Activated naive CD4-positive, alpha-beta T cell treated with Interleukin-2 at 50 U/mL for 16 hours (primary cell): Measurements from ENCODE around the gene MAP3K1.

Source experiments
- DNase-seq: peaks from one replicate; pipeline ENCODE4 v3.0.0-alpha.2; 2020

The MAP3K1 gene

DNA sequence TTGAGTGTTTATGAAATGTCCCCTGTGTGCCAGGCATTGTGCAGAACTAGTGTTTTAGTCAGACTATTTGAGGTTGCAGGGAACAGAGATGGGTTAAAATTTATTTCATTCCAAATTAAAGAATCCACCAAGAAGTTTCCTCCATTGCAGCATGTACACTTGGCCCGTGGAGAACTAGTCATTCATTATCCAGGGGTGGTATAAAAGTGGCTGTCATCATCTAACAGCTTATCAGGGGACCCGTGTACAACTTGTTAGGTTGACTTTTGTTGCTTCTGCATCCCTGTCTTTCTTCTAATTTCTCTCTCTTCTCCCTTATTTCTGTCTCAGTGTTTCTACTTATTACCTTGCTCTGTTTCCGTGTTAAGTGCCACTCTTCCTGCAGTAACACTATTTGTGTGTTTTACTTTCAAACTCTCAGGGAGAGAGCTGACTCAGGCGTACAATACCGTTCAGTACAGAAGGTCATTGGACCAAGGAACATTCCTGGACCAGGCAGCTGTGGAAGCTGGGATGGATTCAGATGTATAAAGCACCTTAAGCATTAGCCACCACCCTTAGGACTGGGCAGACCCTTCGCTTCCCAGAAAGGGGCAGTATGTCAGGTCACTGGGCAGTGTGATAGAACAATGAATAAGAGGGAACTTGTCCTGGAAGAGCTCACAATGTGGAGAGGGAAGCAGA is 36.1 kb downstream of the MAP3K1 start:
- no peak for DNase-seq

DNA sequence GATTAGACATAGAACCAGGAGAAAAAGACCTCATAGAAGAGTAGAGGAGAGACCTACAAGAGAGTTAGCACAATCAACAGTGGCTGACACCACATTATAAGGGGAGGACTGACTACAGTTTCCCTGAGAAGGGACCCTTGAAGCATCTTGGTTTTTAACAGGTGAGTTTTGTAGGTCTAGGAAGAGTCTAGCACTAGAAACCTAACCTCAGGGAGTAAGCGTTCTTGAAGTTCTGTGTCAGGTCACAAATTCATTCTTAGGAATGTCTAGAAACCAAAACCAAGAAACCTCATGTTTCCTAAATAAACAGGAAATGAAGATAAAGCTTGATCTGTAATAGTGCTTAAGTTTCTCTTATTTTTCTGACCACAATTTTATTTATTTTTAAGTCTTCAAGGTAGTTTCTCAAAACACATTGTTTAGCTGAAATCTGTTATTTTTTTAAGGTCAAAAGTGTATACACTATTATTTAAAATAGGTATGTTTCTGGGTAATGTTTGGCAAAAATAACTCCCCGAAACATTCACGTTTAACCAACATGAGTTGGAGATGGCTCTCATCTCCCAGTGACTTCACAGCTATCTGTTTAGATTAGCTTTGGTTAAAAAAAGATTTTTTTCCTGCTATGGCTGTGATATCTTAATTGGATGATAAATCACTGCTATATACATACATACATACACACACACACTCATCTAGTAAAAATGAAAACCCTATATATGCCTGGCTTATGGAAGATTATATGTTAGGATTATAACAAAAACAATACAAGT is 37.1 kb downstream of the MAP3K1 start:
- no peak for DNase-seq

DNA sequence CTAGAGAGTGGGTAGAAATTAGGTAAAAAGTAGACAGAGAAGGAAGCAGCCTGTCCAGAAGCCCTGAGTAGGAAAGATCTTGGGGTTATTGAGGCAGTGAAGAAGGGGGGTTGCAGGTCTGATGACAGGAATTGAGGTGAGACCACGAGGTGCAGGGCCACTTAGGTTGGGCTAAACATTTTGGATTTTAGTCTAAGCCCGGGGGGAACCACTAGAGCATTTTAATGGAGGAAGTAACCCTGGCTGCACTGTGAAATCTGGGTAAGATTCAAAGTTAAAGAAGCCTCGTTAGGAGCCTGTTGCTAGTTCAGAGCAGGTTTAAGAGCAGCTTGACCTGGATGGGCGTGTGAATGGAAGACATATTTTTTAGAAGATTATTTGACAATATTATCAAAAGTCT is 38.3 kb downstream of the MAP3K1 start:
- DNase-seq = no peak

DNA sequence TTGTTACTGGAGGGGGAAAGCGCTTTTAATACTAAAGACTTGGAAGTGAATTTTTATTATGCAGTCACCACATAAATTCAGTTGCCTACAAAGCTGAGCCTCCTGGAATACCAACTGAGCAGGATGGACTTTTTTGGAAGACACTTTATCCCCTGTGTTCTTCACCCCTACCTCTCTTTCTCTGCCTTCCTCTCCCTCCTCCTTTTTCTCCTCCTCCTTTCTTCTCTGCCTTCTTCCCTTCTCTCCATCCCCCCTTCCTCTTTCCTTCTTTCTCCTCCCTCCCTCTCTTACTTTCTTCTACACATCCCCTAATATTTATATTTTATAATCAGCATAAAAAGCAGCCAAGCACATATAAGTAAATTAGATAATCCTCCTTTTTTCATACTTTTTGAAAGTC is 39.6 kb downstream of the MAP3K1 start:
- DNase-seq = no peak

DNA sequence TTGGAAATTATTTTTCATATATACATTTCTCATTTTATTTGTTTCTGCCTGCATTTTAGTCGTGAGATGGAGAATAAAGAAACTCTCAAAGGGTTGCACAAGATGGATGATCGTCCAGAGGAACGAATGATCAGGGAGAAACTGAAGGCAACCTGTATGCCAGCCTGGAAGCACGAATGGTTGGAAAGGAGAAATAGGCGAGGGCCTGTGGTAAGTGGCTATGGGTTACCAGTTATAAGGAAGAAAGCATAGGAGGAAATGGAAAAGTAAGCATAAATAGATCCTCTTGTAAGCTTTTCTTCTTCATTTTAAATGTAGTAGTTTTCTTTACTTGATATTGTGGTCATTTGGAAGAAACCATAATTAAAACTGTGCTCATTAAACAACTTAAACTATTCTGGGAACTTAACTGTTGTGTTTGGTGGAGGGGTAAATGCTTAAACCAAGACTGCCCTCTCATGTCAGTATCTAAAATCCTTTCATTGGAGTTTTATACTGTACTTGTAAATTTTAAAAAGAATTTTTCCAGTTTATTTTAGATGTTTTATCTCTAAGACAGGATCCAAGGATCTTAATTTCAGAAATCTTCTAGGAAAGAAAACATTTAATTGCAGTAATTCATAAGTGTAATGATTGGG is 41.3 kb downstream of the MAP3K1 start:
- DNase-seq = no peak

DNA sequence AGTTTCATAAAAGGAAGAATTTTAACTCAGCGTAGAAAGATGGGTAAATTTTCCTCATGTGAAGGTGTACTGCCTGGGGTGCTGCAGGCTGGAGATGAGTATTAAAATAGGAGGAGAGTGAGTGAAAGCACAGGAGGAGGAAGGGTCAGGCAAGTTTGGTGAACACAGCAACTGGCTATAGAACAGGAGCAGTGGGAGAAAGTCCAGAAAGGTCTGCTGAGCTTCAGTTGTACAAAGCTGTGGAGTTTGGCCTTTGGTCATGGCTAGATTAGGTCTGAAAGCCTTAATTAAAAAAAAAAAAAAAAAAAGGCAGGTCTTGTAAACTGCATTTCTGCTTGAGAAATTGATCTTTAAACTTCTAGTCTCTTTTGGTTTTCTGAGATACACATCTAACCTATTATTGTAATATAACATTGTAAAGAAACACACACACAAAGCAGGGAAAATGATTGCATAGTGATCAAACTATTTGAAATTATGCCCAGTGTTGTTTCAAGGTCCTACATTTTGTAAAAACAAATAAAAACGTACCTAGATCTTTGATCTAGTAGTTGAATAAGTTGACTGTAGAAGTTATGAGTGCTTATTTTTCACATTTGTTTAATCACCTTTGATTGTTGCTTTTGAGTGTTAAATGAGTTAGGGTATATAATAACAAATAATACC is 43.6 kb downstream of the MAP3K1 start:
- no peak for DNase-seq

DNA sequence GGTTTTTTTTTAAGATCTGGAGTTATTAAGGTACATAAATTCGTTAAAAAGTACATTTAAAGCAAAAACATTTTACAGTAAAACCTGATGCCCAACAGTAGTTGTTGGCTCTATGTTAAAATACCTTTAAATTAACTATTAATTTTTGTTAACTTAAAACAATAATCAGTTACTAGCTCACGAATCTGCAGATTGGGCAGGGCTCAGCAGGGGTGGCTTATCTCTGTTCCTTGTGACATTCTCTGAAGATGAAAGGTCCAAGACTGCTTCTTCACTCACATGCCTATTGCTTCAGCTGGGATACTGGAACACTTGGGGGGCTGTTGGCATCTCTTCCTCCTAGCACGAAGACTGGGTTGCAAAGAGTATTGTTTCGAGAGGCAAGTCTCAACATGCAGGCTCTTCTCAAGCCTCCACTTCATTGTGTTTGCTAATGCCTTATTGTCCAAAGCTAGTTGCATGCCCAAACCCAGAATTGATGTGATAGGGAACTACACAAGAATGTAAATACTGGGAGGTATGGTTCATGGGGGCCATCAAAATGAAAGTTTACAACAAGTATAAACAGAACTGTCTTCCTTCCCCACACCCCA is 46.6 kb downstream of the MAP3K1 start:
- DNase-seq = no peak

DNA sequence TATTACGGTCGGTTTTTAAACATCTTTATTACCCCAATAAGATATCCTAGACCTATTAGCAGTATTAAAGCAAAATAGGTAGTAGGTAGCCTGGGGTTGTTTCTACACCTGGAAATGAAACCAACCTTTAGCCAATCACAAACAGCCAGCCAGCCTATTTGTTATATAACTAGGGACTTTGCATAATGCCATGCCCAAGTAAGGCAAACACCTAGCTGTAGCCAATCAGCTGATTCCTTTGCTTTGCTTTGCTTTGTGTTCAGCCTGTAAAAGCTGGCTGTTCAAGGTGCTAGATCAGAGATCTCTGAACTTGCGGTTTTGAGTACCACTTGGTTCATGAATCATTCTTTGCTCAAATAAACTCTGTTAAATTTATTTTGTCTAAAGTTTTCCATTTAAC is 47.6 kb downstream of the MAP3K1 start:
- DNase-seq = no peak

DNA sequence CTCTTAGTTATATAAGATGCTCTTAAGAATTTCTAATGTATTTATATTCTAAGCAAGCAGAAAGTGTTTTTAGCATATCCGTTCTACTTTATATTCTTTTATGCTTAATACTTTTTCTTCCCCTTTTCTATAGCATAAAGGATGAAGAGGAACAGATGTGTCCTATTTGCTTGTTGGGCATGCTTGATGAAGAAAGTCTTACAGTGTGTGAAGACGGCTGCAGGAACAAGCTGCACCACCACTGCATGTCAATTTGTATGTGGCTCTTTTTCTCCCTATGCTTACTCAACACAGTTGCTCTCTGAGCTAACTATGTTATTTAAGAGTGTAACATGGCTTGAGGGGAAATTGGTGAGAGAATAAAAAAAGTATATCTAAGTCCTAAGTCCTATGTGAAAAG is 56.4 kb downstream of the MAP3K1 start:
- DNase-seq = no peak

DNA sequence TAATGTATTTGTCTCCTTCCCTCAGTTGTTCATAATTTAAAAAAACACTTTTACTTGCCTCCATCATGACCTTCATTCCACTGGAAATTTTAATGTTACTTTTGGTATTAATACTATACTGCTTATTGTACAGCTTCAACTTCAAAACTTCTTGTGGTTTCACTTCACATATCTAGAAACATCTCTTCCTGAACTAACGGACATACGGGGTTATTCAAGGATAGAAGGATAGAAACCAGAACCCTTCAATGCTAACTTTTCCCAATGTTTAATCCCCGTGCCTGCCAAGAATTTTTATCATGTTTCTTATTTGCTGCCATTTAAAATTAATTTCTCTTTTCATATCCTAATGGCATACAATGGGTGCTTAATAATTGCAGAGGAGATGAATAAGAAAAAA is 57.7 kb downstream of the MAP3K1 start:
- no peak for DNase-seq

DNA sequence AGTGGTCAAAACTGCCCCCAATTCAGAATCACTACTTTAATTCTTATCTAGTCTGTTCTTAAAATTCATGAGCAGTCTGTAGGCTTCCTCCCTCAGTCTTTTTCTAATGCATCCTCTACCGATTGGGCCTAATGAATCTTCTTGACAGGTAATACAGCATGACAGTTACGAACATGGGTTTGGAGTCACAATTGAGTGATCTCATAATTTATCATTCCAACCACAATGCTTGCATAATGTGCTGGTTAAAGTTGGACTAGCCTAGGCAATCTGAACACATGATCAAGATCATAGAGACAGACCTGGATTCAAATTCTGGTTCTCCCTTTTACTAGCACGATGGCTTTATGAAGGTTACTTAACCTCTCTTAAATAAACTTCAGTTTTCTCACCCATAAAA is 61.0 kb downstream of the MAP3K1 start:
- DNase-seq = no peak

DNA sequence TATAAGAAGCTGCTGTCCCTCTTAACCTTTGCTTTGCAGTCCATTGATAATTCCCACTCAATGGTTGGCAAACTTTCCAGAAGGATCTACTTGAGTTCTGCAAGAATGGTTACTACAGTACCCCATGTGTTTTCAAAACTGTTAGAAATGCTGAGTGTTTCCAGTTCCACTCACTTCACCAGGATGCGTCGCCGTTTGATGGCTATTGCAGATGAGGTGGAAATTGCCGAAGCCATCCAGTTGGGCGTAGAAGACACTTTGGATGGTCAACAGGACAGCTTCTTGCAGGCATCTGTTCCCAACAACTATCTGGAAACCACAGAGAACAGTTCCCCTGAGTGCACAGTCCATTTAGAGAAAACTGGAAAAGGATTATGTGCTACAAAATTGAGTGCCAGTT is 66.2 kb downstream of the MAP3K1 start:
- no peak for DNase-seq

DNA sequence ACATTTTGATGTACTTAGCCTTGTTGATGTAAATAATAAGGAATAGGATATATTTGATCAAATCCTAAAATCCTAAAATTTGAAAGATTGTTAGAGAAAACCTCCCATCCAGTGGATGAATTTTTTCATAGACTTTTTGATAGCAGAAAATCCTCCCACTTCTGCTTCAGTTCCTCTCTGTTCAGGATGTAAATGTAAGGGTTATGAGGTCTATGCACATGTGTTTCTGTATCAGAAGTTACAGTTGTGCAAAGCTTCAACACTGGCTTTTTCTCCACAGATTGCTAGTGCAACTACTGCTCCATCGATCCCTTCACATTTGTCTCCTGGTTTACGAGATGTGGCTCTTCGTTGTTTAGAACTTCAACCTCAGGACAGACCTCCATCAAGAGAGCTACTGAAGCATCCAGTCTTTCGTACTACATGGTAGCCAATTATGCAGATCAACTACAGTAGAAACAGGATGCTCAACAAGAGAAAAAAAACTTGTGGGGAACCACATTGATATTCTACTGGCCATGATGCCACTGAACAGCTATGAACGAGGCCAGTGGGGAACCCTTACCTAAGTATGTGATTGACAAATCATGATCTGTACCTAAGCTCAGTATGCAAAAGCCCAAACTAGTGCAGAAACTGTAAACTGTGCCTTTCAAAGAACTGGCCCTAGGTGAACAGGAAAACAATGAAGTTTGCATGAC is 78.1 kb downstream of the MAP3K1 start:
- no peak for DNase-seq

DNA sequence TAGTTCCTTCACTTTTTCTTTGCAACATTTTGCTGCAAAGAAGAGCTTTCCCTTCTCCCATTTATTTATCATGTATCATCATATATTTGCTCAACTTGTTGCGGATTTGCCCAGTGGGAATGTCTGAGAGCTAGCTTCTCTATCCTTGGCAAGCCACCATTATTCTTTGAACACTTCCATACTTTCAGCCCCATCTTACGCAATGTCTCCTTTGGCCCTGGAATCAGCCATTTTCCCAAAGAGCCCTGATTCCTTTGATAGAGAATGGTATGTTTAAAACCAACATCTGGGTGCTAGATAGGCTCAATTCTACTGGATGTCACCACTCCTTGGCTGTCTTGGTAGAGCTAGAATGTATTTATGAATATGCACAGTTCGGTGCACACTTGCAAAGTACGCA is 81.4 kb downstream of the MAP3K1 start:
- DNase-seq = no peak

DNA sequence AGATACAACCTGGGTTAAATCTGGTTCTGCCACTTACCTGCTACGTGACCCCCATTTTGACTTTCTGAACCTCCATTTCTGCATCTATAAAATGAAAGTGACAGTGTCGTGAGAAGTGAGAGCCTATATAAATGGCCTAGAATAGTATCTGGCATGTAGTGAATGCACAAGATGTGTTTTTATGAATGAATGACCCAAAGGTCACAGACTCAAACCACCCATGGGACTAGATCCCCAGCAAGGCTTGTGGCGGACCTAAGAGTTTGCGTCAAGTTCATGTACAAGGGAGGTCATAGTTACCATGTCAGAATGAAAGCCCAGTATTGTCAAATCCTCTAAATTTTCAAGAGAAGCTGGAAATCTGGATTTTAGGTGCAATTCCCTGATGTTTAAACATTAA is 82.9 kb downstream of the MAP3K1 start:
- no peak for DNase-seq

DNA sequence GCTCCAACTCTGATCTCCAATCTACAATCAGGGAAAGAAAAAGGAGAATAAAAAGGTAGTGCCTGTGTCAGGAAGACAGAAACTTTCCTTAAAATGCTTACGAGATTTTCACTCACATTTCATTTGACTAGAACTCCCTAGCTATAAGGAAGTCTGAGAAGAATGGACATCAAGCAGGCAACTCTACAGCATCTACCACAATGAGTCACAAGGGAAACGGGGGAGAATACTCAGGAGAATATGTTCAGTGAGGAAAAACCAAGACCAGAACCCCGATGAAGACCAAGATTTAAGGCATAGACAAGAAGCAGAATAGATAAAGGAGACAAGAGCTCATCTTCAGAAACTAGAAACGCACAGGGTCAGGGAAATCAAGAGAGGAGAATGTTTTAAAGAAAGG is 85.0 kb downstream of the MAP3K1 start:
- DNase-seq = no peak

DNA sequence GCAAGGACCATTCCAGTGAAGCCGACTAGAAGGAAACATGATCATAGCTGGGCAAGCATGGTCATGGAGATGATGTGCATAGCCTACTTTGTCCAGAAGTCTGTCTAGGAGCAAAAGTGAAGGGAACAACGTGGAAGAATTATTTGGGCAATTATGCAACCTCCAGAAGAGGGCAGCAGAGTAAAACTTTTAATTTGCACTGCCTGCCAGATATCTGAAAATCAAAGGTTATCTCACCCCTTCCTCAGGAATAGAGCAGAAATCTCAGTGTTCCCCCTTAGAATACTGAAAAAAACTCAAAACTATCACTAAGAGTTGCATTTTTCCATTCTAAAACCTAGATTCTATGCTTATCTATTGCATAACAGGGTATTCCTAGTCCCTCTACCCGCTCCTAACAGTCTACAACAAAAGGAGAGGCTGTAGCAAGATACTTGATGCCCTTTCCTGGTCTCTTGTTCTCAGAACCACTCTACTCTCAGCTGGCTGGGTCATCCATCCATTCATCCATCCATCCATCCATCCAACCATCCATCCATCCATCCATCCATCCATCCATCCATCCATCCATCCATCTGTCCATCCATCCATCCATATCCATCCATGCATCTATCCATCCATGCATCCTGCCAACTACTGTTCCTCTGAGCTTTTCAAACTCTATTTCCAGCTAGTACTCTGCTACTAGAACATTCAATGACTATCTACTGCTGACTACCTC is 85.7 kb downstream of the MAP3K1 start:
- DNase-seq = no peak

DNA sequence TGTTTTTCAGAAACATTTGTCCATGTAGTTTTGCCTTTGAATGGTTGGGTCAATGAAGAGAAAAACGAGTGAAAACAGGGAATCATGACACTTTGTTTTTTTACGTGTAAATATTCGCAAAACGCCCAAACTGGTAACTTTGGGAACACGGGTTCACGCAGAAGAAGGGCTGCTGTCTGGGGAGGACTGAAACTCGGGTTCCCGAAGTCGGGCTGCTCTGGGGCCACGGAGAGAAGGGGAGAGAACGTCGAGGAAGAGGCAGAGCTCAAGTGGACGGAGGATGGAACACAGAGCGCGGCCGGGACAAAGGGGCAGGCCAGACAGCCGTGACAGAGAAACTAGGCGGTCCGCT is 93.6 kb downstream of the MAP3K1 start:
- DNase-seq = no peak

DNA sequence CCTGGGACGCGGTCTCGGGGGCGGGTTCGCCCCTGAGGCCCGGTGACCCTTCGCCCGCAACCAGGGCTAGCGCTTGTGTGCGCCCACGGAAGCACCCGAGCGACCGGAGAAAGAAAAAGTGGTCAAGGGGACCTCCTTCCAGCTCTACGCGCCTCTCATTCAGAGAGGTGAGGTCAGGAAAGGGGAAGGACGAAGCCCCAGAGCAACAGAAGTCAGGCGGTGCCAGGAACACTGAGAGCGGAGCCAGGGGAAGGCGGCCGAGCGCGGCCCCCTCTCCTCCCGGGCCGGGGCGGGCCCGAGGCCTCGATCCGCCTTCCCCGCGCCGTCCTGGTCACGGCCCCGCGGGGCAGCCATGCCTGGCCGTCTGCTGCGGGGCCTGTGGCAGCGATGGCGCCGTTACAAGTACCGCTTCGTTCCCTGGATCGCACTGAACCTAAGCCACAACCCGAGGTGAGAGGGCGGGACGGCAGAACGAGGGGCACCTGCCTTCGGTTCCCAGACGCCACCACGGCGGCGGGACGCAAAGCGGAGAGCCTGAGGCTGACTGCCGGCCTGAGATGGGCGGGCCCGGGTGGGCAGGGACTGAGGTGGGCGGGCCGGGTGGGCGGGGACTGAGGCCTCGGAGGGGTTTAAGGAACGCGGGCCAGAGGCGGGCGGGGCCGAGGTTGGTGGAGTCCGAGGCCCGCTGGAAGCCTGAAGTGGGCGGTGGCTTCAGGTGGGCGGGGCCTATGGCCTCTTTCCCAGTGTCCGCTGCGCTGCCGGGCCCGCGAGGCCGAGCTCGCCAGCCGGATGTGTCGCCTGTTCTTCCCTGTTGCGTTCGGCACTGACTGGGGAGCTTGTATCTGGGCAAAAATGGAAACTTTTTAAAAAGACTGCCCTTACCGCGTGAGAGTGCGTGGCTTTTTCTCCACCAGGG is 94.2 kb downstream of the MAP3K1 start, which contains the start of gene SETD9:
SETD9 (plus strand) TSS at position 303 of the 916 bp plus-strand sequence; CDS start at position 353, 50 bp downstream.
- DNase-seq = peak; percentile 88

DNA sequence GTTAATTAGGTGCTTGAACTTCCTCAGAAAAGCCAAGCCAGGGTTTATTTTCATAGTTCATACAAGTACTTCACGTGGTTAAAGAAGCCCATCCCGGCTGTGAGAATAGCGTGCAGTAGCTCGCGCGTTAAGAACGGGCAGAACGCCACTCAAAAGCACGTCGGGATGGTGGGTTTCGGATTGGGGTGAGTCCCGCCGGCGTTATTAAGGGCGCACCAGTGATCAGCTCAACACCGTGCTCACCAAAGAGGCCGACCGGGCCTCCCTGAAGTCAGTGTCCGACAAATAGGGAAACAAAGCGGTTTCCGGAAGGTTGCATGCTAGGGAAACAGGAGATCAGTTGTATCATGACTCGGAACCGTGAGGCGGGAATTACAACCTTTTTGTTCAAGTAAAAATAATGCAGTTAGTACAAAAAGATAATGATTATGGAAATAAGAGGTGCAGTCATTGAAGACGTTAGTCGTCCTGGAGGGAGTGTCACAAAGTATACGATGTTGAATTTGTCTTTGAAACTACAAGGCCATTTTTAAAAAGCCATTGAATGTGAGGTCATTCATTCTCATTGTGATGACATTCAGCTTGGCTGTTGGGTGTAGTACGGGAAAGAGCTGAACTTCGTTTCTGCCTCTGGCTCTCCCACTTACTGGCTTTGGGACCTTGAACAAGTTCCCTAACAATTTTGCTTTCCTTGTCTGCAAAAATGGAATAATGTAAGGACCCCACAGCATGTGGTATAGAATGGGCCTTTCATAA is 95.0 kb downstream of the MAP3K1 start:
- DNase-seq = peak; percentile 52
